ENCODE measurements around the gene SLC8A3.

SLC8A3 gene

GRCh38 chr14:70057519-70058136, 131.1 kb downstream of the SLC8A3 start:
- TF ChIP-seq CTCF (IDR thresholded peaks at IDR 0.05) = no peak

- TF ChIP-seq CTCF (IDR thresholded peaks at IDR 0.05) = no peak
Measured at GRCh38 chr14:70052990-70053389, 135.8 kb downstream of the SLC8A3 start.

GRCh38 chr14:70050136-70050535, 138.6 kb downstream of the SLC8A3 start:
- TF ChIP-seq CTCF (IDR thresholded peaks at IDR 0.05) = no peak

DNA sequence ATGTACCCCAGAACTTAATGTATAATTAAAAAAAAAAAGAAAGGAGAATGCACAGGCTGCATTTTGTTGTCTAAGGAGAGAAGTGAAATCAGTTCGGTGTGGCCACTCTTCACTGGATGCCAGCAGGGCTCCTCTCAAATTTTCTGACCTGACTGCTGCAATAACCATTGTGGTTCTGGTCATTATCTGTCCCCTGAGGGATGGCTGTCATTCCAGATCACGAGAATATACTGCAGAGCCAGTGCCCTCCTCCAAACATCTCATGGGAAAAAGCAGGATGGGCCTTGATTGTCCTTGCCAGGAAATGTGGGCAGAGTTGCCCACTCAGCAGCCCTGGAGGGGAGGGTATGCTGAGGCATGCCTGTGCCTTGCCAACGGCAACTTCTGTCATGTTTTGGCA, 139.1 kb downstream of the SLC8A3 start:
- TF ChIP-seq CTCF (IDR thresholded peaks at IDR 0.05) = no peak

DNA sequence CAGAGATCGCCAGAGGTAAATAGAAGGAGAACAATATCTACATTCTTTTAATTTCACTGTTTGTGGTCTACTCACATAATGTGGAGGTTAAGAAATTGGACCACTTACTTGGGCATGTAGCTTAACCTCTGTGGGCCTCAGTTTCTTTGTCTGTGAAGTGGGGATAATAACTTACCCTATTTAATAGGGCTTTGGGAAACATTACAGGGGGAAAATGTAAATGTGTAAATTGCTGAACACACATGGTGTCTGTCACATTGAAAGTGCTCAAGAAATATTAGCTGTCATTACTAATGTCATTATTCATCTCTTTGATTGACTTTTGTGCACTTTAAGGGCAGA, 140.5 kb downstream of the SLC8A3 start:
- no peak for TF ChIP-seq CTCF (IDR thresholded peaks at IDR 0.05)

DNA sequence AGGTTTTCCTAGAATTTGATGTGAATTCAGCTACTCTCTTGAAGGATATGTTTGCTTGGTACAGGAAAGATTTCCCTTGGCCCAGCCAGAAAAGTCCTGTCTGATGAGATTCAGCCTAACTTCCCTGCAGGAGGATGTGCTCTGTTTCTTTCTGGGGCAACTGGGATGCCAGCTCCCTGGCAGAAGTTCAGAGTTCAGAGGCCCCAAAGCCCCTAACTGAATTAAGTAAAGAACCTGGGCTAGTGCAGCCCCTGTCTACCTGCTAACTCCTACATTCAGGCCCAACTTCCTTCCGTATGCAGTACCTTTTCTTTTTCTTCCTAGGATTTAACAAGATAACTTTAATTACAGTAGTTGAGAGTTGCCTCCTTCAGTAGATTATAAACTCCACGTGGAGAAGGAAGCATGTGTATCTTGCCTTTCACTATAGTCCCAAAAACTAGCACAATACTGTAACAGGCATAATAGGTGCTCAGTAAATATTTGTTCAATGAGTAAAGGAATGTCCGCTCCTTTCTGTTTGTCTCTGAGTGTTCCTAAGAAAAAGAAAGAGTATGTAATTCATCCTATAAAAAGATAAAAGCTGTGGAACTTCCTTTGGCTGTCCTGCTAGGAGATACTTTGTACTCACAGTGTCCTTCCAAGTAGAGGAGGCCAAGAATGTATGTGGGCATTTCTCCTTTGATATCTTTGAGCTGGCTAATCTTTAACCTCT, 141.0 kb downstream of the SLC8A3 start:
- no peak for TF ChIP-seq CTCF (IDR thresholded peaks at IDR 0.05)

- TF ChIP-seq CTCF (IDR thresholded peaks at IDR 0.05) = peak; percentile 92
Measured at GRCh38 chr14:70045844-70046535, 142.8 kb downstream of the SLC8A3 start.
